ENCODE measurements around the gene ZNF3. TPM values are rescaled to one million over a fixed set of nuclear protein-coding genes. Genes with fewer than 3 reads are reported as not detected.

ZNF3 gene
- total and polyA plus RNA-seq, 9 of the 15 experiments (the other 6 are each of a cell fraction or from before 2014, with no cell fraction given) = 30.0 to 64.9 (median 51.5) TPM

- TF ChIP-seq, protein P1, sequence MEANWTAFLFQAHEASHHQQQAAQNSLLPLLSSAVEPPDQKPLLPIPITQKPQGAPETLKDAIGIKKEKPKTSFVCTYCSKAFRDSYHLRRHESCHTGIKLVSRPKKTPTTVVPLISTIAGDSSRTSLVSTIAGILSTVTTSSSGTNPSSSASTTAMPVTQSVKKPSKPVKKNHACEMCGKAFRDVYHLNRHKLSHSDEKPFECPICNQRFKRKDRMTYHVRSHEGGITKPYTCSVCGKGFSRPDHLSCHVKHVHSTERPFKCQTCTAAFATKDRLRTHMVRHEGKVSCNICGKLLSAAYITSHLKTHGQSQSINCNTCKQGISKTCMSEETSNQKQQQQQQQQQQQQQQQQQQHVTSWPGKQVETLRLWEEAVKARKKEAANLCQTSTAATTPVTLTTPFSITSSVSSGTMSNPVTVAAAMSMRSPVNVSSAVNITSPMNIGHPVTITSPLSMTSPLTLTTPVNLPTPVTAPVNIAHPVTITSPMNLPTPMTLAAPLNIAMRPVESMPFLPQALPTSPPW (CRISPR knock-in tag; IDR thresholded peaks at IDR 0.05) = peak; percentile 95
- TF ChIP-seq TCF15 (CRISPR knock-in tag; IDR thresholded peaks at IDR 0.05) = 0 out of 2 replicates have a peak, but pooled peaks have one; percentile 47
- no peak for TF ChIP-seq STAT5B (CRISPR knock-in tag; IDR thresholded peaks at IDR 0.05)
- peak; percentile 39 to 75; a peak in 2 of 4 replicates for TF ChIP-seq TBL1XR1 (IDR thresholded peaks at IDR 0.05; ENCODE audit: low read length in 2 of 2)
- peak; percentile 99 for TF ChIP-seq RFX1 (IDR thresholded peaks at IDR 0.05)
- TF ChIP-seq SOX6 (IDR thresholded peaks at IDR 0.05) = no peak
- 0 out of 2 replicates have a peak, but pooled peaks have one; percentile 22 for TF ChIP-seq TRIM28 (IDR thresholded peaks at IDR 0.05)
- TF ChIP-seq EP400 (IDR thresholded peaks at IDR 0.05) = peak; percentile 87
- TF ChIP-seq EP300 (IDR thresholded peaks at IDR 0.05; ENCODE audit: low read length) = no peak; the same call in 1 of the 2 replicates
- TF ChIP-seq SMARCA4 (IDR thresholded peaks at IDR 0.05) = 0 out of 2 replicates have a peak, but pooled peaks have one; percentile 28
- no peak for TF ChIP-seq FOXK1 (CRISPR knock-in tag; IDR thresholded peaks at IDR 0.05; ENCODE audit: borderline replicate concordance)
- peak; percentile 97 for TF ChIP-seq BMI1 (IDR thresholded peaks at IDR 0.05; ENCODE audit: low read length)
- TF ChIP-seq RHOXF2B (CRISPR knock-in tag; conservative IDR thresholded peaks at IDR 0.05) = no peak; the same call in 1 of the 2 replicates
- peak; percentile 47 for TF ChIP-seq RBM22 (IDR thresholded peaks at IDR 0.05; ENCODE audit: low read depth, low read length, poor library complexity, severe bottlenecking)
- TF ChIP-seq, protein P2, sequence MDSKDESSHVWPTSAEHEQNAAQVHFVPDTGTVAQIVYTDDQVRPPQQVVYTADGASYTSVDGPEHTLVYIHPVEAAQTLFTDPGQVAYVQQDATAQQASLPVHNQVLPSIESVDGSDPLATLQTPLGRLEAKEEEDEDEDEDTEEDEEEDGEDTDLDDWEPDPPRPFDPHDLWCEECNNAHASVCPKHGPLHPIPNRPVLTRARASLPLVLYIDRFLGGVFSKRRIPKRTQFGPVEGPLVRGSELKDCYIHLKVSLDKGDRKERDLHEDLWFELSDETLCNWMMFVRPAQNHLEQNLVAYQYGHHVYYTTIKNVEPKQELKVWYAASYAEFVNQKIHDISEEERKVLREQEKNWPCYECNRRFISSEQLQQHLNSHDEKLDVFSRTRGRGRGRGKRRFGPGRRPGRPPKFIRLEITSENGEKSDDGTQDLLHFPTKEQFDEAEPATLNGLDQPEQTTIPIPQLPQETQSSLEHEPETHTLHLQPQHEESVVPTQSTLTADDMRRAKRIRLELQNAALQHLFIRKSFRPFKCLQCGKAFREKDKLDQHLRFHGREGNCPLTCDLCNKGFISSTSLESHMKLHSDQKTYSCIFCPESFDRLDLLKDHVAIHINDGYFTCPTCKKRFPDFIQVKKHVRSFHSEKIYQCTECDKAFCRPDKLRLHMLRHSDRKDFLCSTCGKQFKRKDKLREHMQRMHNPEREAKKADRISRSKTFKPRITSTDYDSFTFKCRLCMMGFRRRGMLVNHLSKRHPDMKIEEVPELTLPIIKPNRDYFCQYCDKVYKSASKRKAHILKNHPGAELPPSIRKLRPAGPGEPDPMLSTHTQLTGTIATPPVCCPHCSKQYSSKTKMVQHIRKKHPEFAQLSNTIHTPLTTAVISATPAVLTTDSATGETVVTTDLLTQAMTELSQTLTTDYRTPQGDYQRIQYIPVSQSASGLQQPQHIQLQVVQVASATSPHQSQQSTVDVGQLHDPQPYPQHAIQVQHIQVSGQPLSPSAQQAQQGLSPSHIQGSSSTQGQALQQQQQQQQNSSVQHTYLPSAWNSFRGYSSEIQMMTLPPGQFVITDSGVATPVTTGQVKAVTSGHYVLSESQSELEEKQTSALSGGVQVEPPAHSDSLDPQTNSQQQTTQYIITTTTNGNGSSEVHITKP (IDR thresholded peaks at IDR 0.05; ENCODE audit: partially characterized antibody) = no peak
- peak; percentile 84; the same call in 1 of the 2 replicates for TF ChIP-seq ATF7 (IDR thresholded peaks at IDR 0.05)
- TF ChIP-seq ZBTB2 (IDR thresholded peaks at IDR 0.05) = peak; percentile 99
Measured at GRCh38 chr7:100119072-100119969, 37.8 kb upstream of the ZNF3 start, which contains the start of the genes CNPY4 and TAF6 (continued).
